Gastroesophageal sphincter (tissue), 2 donors: ENCODE results near the gene GOLT1B.

Experiments used
- POLR2A ChIP-seq, 2 donors: fragments of 450-650 bp; IDR thresholded peaks; one replicate each; pipeline ENCODE4 v1.6.1; 2017; ENCODE audit warnings: antibody characterized with exemption in 2 of 2, mild to moderate bottlenecking in 2 of 2, moderate library complexity in 1 of 2
- POLR2AphosphoS5 ChIP-seq: sonication (generic); formaldehyde crosslinking; IDR thresholded peaks from one replicate; pipeline ENCODE4 v1.6.1; 2017; ENCODE audit warnings: antibody characterized with exemption

- TF ChIP-seq POLR2A (IDR thresholded peaks at IDR 0.05) (no peak), POLR2AphosphoS5 (no peak)
These were observed 58.4 kb downstream of the GOLT1B start for GRCh38 chr12:21559855-21560569.
